HG03521 (cell line): ENCODE results near the gene OPRM1.
"Not testable (repeated sequence)": the region's sequence is repeated elsewhere in the genome, so short reads cannot be mapped to it uniquely, and the experiment has no call there.

Source experiments
- ATAC-seq: cut with Tn5 transposase; IDR thresholded peaks from one replicate; pipeline ENCODE4 v1.9.1; 2021; ENCODE audit warnings: mild to moderate bottlenecking, moderate library complexity; ENCODE audit not compliant: unreplicated experiment

The OPRM1 gene

GRCh38 chr6:154039231-154039842 lies at the start of gene OPRM1:
OPRM1 (plus strand) TSS chr6:154039240; CDS start chr6:154039545, 305 bp downstream.
- ATAC-seq, result no peak

- ATAC-seq, result no peak
Measured at GRCh38 chr6:153989989-153990388, 49.1 kb upstream of the OPRM1 start.

- ATAC-seq, result no peak
Measured at GRCh38 chr6:153994004-153994403, 45.0 kb upstream of the OPRM1 start.

GRCh38 chr6:153994811-153995210 lies 44.2 kb upstream of the OPRM1 start:
- ATAC-seq, result no peak

GRCh38 chr6:153997221-153997620 lies 41.8 kb upstream of the OPRM1 start:
- ATAC-seq, result no peak

- ATAC-seq, result no peak
Measured at GRCh38 chr6:154001494-154002285, 37.4 kb upstream of the OPRM1 start.

- no peak for ATAC-seq
Measured at GRCh38 chr6:154002894-154003293, 36.1 kb upstream of the OPRM1 start.

GRCh38 chr6:154010371-154010770 lies 28.7 kb upstream of the OPRM1 start:
- no peak for ATAC-seq

- ATAC-seq, result no peak
Measured at GRCh38 chr6:154012852-154013251, 26.2 kb upstream of the OPRM1 start.

- no peak for ATAC-seq
Measured at GRCh38 chr6:154017786-154018185, 21.3 kb upstream of the OPRM1 start.

GRCh38 chr6:154030646-154031045 lies 8.4 kb upstream of the OPRM1 start:
- ATAC-seq, result no peak

GRCh38 chr6:154041001-154041400 lies 2.0 kb downstream of the OPRM1 start:
- ATAC-seq, result no peak

- ATAC-seq, result no peak
Measured at GRCh38 chr6:154053141-154053540, 14.1 kb downstream of the OPRM1 start.

- ATAC-seq, result no peak
Measured at GRCh38 chr6:154056536-154056935, 17.5 kb downstream of the OPRM1 start.

GRCh38 chr6:154057098-154057497 lies 18.1 kb downstream of the OPRM1 start:
- ATAC-seq, result no peak

- no peak for ATAC-seq
Measured at GRCh38 chr6:154058963-154059680, 20.1 kb downstream of the OPRM1 start.

- ATAC-seq, result no peak
Measured at GRCh38 chr6:154060076-154060475, 21.0 kb downstream of the OPRM1 start.

GRCh38 chr6:154070041-154070440 lies 31.0 kb downstream of the OPRM1 start:
- ATAC-seq, result no peak

- ATAC-seq, result no peak
Measured at GRCh38 chr6:154070657-154071056, 31.6 kb downstream of the OPRM1 start.

GRCh38 chr6:154071236-154071635 lies 32.2 kb downstream of the OPRM1 start:
- no peak for ATAC-seq

GRCh38 chr6:154071711-154072110 lies 32.7 kb downstream of the OPRM1 start:
- ATAC-seq, result no peak

- not testable (repeated sequence) for ATAC-seq
Measured at GRCh38 chr6:154078596-154078995, 39.6 kb downstream of the OPRM1 start.
